ENCODE data around the gene ATXN1. TPM values are rescaled to one million over a fixed set of nuclear protein-coding genes. Genes with fewer than 3 reads are reported as not detected.
"Not testable (repeated sequence)": the region's sequence is repeated elsewhere in the genome, so short reads cannot be mapped to it uniquely, and the experiment has no call there.

The ATXN1 gene
- total RNA-seq, 2 donors from 2014 or later, result 41.0 to 115 TPM

GRCh38 chr6:16546861-16547260 lies 214.4 kb downstream of the ATXN1 start:
- H3K4me1 Mint-ChIP-seq, result peaks cover 19% of the 10 kb centered on the region

DNA sequence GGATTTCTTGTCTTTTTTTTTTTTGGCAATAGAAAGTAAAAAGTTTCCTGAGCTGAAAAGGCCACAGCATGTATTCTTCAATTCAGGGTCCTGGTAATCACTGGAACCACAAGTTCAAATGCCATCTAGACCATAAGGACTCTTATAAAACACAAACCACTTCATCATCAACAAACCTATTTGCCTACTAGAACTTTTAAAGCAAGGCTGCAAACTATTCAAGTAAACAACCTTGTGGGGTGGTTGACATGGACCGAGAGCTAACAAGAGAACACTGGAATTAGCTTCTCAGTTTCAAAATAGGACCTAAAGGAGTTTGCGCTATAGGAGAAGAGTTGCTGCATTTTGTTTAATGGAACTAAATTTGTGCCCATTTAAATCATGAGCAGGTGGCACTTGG lies 215.9 kb downstream of the ATXN1 start:
- Mint-ChIP-seq H3K9me3 (no peaks in the 10 kb centered on the region), H3K36me3 (ENCODE audit: low read depth) (peaks cover 45% of the 10 kb centered on the region), H3K27ac (no peak overlapping the region), H3K27me3 (no peaks in the 10 kb centered on the region), H3K4me1 (peaks cover 19% of the 10 kb centered on the region), H3K4me3 (no peak overlapping the region)
- no peak for ATAC-seq (replicated peaks)

More at GRCh38 chr6:16546861-16547260, 214.4 kb downstream of the ATXN1 start:
- Mint-ChIP-seq H3K27ac (no peak overlapping the region), H3K27me3 (no peaks in the 10 kb centered on the region), H3K36me3 (ENCODE audit: low read depth) (peaks cover 55% of the 10 kb centered on the region), H3K4me3 (no peak overlapping the region), H3K9me3 (no peaks in the 10 kb centered on the region)
- no peak for ATAC-seq (replicated peaks)

DNA sequence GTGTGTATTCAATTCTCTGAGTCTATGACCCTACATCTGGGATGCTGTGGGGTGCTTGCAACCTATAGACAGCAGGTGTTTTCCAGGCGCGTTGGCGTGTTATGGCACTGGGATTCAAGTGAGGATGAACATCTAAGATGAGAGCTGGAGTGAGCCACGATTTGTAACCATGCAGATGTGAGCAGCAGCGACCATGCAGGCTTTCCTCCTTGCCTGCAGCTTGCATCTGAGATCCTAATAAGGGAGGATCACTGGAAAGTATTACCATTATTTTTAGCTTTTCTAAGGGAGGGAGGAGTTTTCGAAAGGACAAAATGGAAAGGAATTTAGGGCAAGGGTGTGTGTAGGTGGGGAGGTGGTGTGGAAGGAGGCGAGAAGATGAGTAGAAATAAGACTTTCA lies 216.7 kb downstream of the ATXN1 start:
- ATAC-seq (replicated peaks), result no peak
- Mint-ChIP-seq H3K4me3 (peak overlapping the region; percentile 8), H3K36me3 (ENCODE audit: low read depth) (peaks cover 46% of the 10 kb centered on the region), H3K27ac (no peak overlapping the region), H3K27me3 (no peaks in the 10 kb centered on the region), H3K4me1 (peaks cover 24% of the 10 kb centered on the region), H3K9me3 (no peaks in the 10 kb centered on the region)

DNA sequence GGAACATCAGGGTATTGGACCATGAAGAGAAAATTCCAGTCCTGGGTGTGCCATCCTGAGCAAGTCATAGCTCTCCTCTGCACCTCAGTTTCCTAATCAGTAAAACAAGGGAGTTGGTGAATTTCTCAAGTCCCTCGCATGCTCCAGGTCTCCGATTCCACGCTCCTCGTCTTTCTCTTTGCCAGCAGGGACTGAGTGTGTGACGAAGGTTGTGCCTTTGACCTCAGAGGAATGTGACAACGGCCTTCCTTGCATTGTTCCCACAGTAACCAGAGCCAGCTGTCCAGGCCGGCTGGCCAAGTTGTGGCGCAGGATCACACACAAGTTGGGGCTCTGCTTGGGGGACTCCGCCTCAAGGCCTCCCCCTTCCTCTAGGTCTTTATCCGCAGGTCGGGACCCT lies 217.3 kb downstream of the ATXN1 start:
- Mint-ChIP-seq H3K4me3 (no peak overlapping the region), H3K9me3 (no peaks in the 10 kb centered on the region), H3K27me3 (no peaks in the 10 kb centered on the region), H3K4me1 (peaks cover 29% of the 10 kb centered on the region), H3K36me3 (ENCODE audit: low read depth) (peaks cover 52% of the 10 kb centered on the region), H3K27ac (no peak overlapping the region)
- ATAC-seq (replicated peaks), result no peak

DNA sequence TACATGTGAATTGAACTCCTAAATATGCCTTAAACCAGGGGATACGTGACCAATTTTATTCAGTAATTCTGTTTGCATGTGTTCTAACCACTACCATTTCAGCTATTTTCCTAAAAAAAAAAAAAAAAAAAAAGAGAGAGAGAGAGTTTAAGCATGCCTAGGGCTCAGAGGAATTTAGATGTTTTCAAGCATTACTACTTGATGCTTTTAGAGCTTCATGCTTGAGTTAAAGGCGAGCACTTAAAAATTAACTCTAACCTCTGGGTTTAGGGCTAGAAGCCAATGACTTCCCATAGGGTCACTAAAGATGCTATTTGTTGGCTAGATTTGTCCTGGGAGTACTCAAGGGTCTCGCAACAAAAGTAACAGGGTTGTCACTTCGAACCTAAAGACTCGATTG lies 217.7 kb downstream of the ATXN1 start:
- Mint-ChIP-seq H3K4me1 (peaks cover 34% of the 10 kb centered on the region), H3K36me3 (ENCODE audit: low read depth) (peaks cover 56% of the 10 kb centered on the region), H3K27me3 (no peaks in the 10 kb centered on the region), H3K9me3 (no peaks in the 10 kb centered on the region), H3K27ac (no peak overlapping the region), H3K4me3 (no peak overlapping the region)
- no peak for ATAC-seq (replicated peaks)

- Mint-ChIP-seq H3K4me3 (no peak overlapping the region), H3K4me1 (peaks cover 29% of the 10 kb centered on the region), H3K27ac (no peak overlapping the region), H3K27me3 (no peaks in the 10 kb centered on the region), H3K9me3 (no peaks in the 10 kb centered on the region), H3K36me3 (ENCODE audit: low read depth) (peaks cover 48% of the 10 kb centered on the region)
- ATAC-seq (replicated peaks), result no peak
These were observed 219.2 kb downstream of the ATXN1 start for GRCh38 chr6:16542070-16542469.

- Mint-ChIP-seq H3K27me3 (no peaks in the 10 kb centered on the region), H3K4me3 (peak overlapping the region; percentile 51)
- ATAC-seq (replicated peaks), result peak; percentile 76
These were observed 220.2 kb downstream of the ATXN1 start for GRCh38 chr6:16540804-16541752.

GRCh38 chr6:16540383-16540782 lies 220.9 kb downstream of the ATXN1 start:
- Mint-ChIP-seq H3K4me3 (peak overlapping the region; percentile 51), H3K36me3 (ENCODE audit: low read depth) (peaks cover 32% of the 10 kb centered on the region), H3K4me1 (peaks cover 31% of the 10 kb centered on the region), H3K27ac (peak overlapping the region; percentile 59)
- not testable (repeated sequence) for H3K27me3 Mint-ChIP-seq; H3K9me3 Mint-ChIP-seq; ATAC-seq (replicated peaks)

More at GRCh38 chr6:16540804-16541752, 220.2 kb downstream of the ATXN1 start:
- Mint-ChIP-seq H3K36me3 (ENCODE audit: low read depth) (peaks cover 39% of the 10 kb centered on the region), H3K9me3 (no peaks in the 10 kb centered on the region), H3K4me1 (peaks cover 29% of the 10 kb centered on the region), H3K27ac (peak overlapping the region; percentile 59)

GRCh38 chr6:16539086-16539931 lies 222.0 kb downstream of the ATXN1 start:
- Mint-ChIP-seq H3K36me3 (ENCODE audit: low read depth) (peaks cover 29% of the 10 kb centered on the region), H3K27me3 (no peaks in the 10 kb centered on the region), H3K4me3 (peak overlapping the region; percentile 48), H3K9me3 (no peaks in the 10 kb centered on the region), H3K27ac (peak overlapping the region; percentile 54), H3K4me1 (peaks cover 33% of the 10 kb centered on the region)
- peak; percentile 62 for ATAC-seq (replicated peaks)

- Mint-ChIP-seq H3K4me1 (peaks cover 52% of the 10 kb centered on the region), H3K4me3 (no peak overlapping the region), H3K27me3 (no peaks in the 10 kb centered on the region), H3K9me3 (no peaks in the 10 kb centered on the region), H3K27ac (no peak overlapping the region), H3K36me3 (ENCODE audit: low read depth) (peaks cover 57% of the 10 kb centered on the region)
- ATAC-seq (replicated peaks), result no peak
These were observed 225.7 kb downstream of the ATXN1 start for GRCh38 chr6:16535564-16535963.

DNA sequence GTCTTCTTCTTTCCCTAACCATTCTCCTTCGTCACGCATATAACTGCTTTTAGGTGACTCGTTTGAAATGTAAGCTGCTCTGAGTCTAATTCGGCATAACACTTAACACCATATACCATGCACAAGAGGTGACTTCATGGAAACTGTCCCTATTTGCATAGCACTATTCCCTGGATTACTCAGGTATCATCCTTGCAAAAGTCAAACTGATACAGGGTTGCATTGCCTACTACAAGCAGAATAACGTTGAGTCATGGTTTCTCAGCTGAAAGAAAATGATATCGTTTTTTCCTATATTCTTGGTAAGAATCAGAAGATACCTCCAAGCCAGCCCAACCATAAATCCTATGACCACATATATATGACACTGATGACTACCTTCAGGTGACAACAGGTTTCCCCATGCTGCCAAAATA lies 227.5 kb downstream of the ATXN1 start:
- peak overlapping the region; percentile 80 for H3K27ac Mint-ChIP-seq
- peak; percentile 93 for ATAC-seq (replicated peaks)
- H3K27me3 Mint-ChIP-seq, result no peaks in the 10 kb centered on the region
- peaks cover 48% of the 10 kb centered on the region for H3K36me3 Mint-ChIP-seq (ENCODE audit: low read depth)
- peak overlapping the region; percentile 34 for H3K4me3 Mint-ChIP-seq
- peaks cover 37% of the 10 kb centered on the region for H3K4me1 Mint-ChIP-seq
- no peaks in the 10 kb centered on the region for H3K9me3 Mint-ChIP-seq

- Mint-ChIP-seq H3K4me1 (peaks cover 35% of the 10 kb centered on the region), H3K36me3 (ENCODE audit: low read depth) (peaks cover 46% of the 10 kb centered on the region), H3K27ac (peak overlapping the region; percentile 80), H3K27me3 (no peaks in the 10 kb centered on the region), H3K4me3 (peak overlapping the region; percentile 34), H3K9me3 (no peaks in the 10 kb centered on the region)
- peak; percentile 9 for ATAC-seq (replicated peaks)
These were observed 228.1 kb downstream of the ATXN1 start for GRCh38 chr6:16533210-16533609.

- H3K27me3 Mint-ChIP-seq, result no peaks in the 10 kb centered on the region
- H3K4me3 Mint-ChIP-seq, result no peak overlapping the region
- H3K36me3 Mint-ChIP-seq (ENCODE audit: low read depth), result peaks cover 48% of the 10 kb centered on the region
- H3K27ac Mint-ChIP-seq, result no peak overlapping the region
- peaks cover 29% of the 10 kb centered on the region for H3K4me1 Mint-ChIP-seq
- no peak for ATAC-seq (replicated peaks)
- H3K9me3 Mint-ChIP-seq, result no peaks in the 10 kb centered on the region
These were observed 233.6 kb downstream of the ATXN1 start for GRCh38 chr6:16527691-16528090.

- H3K36me3 Mint-ChIP-seq (ENCODE audit: low read depth), result peaks cover 53% of the 10 kb centered on the region
- H3K27ac Mint-ChIP-seq, result no peak overlapping the region
- peak; percentile 97 for ATAC-seq (replicated peaks)
- H3K9me3 Mint-ChIP-seq, result no peaks in the 10 kb centered on the region
- H3K4me1 Mint-ChIP-seq, result peaks cover 21% of the 10 kb centered on the region
- H3K4me3 Mint-ChIP-seq, result peak overlapping the region; percentile 3
- H3K27me3 Mint-ChIP-seq, result no peaks in the 10 kb centered on the region
These were observed 236.9 kb downstream of the ATXN1 start for GRCh38 chr6:16524380-16524707.
